Lower lobe of right lung (tissue), 2 donors: ENCODE results near the gene PHKA2. TPM values are rescaled to one million over a fixed set of nuclear protein-coding genes. Genes with fewer than 3 reads are reported as not detected.

ENCODE experiments used
- ATAC-seq, 2 donors: fragments of 200-7000 bp; cut with Tn5 transposase; one replicate each; pipeline ENCODE4 v1.9.1; 2020 to 2022; ENCODE audit warnings: mild to moderate bottlenecking in 2 of 2, moderate library complexity in 2 of 2
- DNase-seq: peaks from one replicate; pipeline ENCODE4 v3.0.0-alpha.2; 2020
- H3K27ac ChIP-seq: fragments of 200-600 bp; one replicate; pipeline ENCODE4 v1.8.0; 2022
- H3K27me3 ChIP-seq: fragments of 200-600 bp; one replicate; pipeline ENCODE4 v1.8.0; 2022; ENCODE audit warnings: low read depth
- H3K36me3 ChIP-seq: fragments of 200-600 bp; one replicate; pipeline ENCODE4 v1.8.0; 2022; ENCODE audit warnings: mild to moderate bottlenecking
- H3K4me1 ChIP-seq: fragments of 200-600 bp; one replicate; pipeline ENCODE4 v1.8.0; 2022
- H3K4me3 ChIP-seq: fragments of 200-600 bp; one replicate; pipeline ENCODE4 v1.8.0; 2022; ENCODE audit warnings: mild to moderate bottlenecking
- H3K9me3 ChIP-seq: fragments of 200-600 bp; one replicate; pipeline ENCODE4 v1.8.0; 2022
- CTCF ChIP-seq: fragments of 200-600 bp; IDR thresholded peaks from one replicate; pipeline ENCODE4 v1.8.0; 2022; ENCODE audit warnings: antibody characterized with exemption, mild to moderate bottlenecking
- intact Hi-C: fragments of 100-400 bp; cut with DNase I; formaldehyde crosslinking; loops from one replicate; pipeline ENCODE4 v1.11.0; 2022
- total RNA-seq: library from RNA; stranded (reverse); fragmentation: NEBNext Ultra II Directional; extraction: Animal tissue kit (Norgen Biotek cat#: 25700); gene quantifications from one replicate; pipeline ENCODE4 v1.2.1, GENCODE V29; 2021
- donor health status: DM: no; HTN: yes; CAD: no; lungs with severe emphysema.

PHKA2 gene
- total RNA-seq, 1 donor from 2014 or later, result 27.5 TPM

- Histone ChIP-seq H3K4me3 (no peak overlapping the region), H3K27me3 (no peaks in the 10 kb centered on the region), H3K36me3 (peaks cover 32% of the 10 kb centered on the region), H3K27ac (no peak overlapping the region), H3K4me1 (no peaks in the 10 kb centered on the region), H3K9me3 (no peaks in the 10 kb centered on the region)
- TF ChIP-seq CTCF, result no peak
- DNase-seq (no peak), ATAC-seq (no peak)
- intact Hi-C loops, result no loop called here
Observed at GRCh38 chrX:18933617-18934016, 50.3 kb downstream of the PHKA2 start.

- DNase-seq (no peak), ATAC-seq (peak in 1 of 2 donors; percentile 36)
- Histone ChIP-seq H3K27me3 (no peaks in the 10 kb centered on the region), H3K4me3 (no peak overlapping the region), H3K36me3 (peaks cover 19% of the 10 kb centered on the region), H3K9me3 (no peaks in the 10 kb centered on the region), H3K27ac (no peak overlapping the region), H3K4me1 (no peaks in the 10 kb centered on the region)
- intact Hi-C loops, result no loop called here
- TF ChIP-seq CTCF, result peak; percentile 20
Observed at GRCh38 chrX:18931972-18932371, 51.9 kb downstream of the PHKA2 start.

- TF ChIP-seq CTCF, result no peak
- ATAC-seq (no peak), DNase-seq (no peak)
- Histone ChIP-seq H3K27ac (no peak overlapping the region), H3K4me3 (no peak overlapping the region), H3K36me3 (peaks cover 28% of the 10 kb centered on the region), H3K9me3 (no peaks in the 10 kb centered on the region), H3K4me1 (no peaks in the 10 kb centered on the region), H3K27me3 (no peaks in the 10 kb centered on the region)
- intact Hi-C loops, result no loop called here
Observed at GRCh38 chrX:18929775-18930174, 54.1 kb downstream of the PHKA2 start.

- Histone ChIP-seq H3K4me3 (no peak overlapping the region), H3K4me1 (no peaks in the 10 kb centered on the region), H3K36me3 (peaks cover 27% of the 10 kb centered on the region), H3K27ac (no peak overlapping the region), H3K27me3 (no peaks in the 10 kb centered on the region), H3K9me3 (no peaks in the 10 kb centered on the region)
- intact Hi-C loops, result no loop called here
- DNase-seq (no peak), ATAC-seq (no peak)
- no peak for TF ChIP-seq CTCF
Observed at GRCh38 chrX:18927558-18927957, 56.4 kb downstream of the PHKA2 start.

GRCh38 chrX:18924507-18925088 is 59.3 kb downstream of the PHKA2 start:
- no peaks in the 10 kb centered on the region for H3K9me3 ChIP-seq
- TF ChIP-seq CTCF, result no peak
- H3K36me3 ChIP-seq, result peaks cover 17% of the 10 kb centered on the region
- H3K4me3 ChIP-seq, result no peak overlapping the region
- ATAC-seq (no peak), DNase-seq (no peak)
- intact Hi-C loops, result no loop called here
- H3K27ac ChIP-seq, result no peak overlapping the region
- no peaks in the 10 kb centered on the region for H3K4me1 ChIP-seq
- no peaks in the 10 kb centered on the region for H3K27me3 ChIP-seq
